ENCODE results near the gene PLRG1.

The PLRG1 gene

GRCh38 chr4:154497889-154498288, 52.3 kb downstream of the PLRG1 start:
- no peaks in the 10 kb centered on the region for H4K20me1 ChIP-seq (ENCODE audit: insufficient read depth, low read length)
- H3K9ac ChIP-seq (ENCODE audit: low read length) = no peak overlapping the region
- H3K9me3 ChIP-seq (ENCODE audit: low read length) = no peaks in the 10 kb centered on the region
- H3K79me2 ChIP-seq (ENCODE audit: insufficient read depth, low read length) = no peaks in the 10 kb centered on the region
- TF ChIP-seq EZH2 (IDR thresholded peaks at IDR 0.05; ENCODE audit: borderline replicate concordance, low read length) (no peak), CTCF (IDR thresholded peaks at IDR 0.05; ENCODE audit: low read length) (no peak)
- no peaks in the 10 kb centered on the region for H3K9me2 ChIP-seq (ENCODE audit: low read depth, low read length)
- H3K27ac ChIP-seq (ENCODE audit: low read depth, low read length, poor library complexity, severe bottlenecking) = no peak overlapping the region
- H3K4me2 ChIP-seq (ENCODE audit: low read length) = no peak overlapping the region
- H3K27me3 ChIP-seq (ENCODE audit: insufficient read depth, low read length) = no peaks in the 10 kb centered on the region
- H3K4me1 ChIP-seq (ENCODE audit: insufficient read depth, low read length, severe bottlenecking) = no peaks in the 10 kb centered on the region
- H3K4me3 ChIP-seq (ENCODE audit: low read depth, low read length, poor library complexity, severe bottlenecking) = no peak overlapping the region
- H3K36me3 ChIP-seq (ENCODE audit: insufficient read depth, low read length) = no peaks in the 10 kb centered on the region
- no peak overlapping the region for H2AFZ ChIP-seq (ENCODE audit: low read length)
- no peaks in the 10 kb centered on the region for H3F3A ChIP-seq (ENCODE audit: insufficient read depth, low read length)

GRCh38 chr4:154495867-154496266, 54.3 kb downstream of the PLRG1 start:
- H3K9ac ChIP-seq (ENCODE audit: low read length) = no peak overlapping the region
- no peaks in the 10 kb centered on the region for H3K36me3 ChIP-seq (ENCODE audit: insufficient read depth, low read length)
- H3K4me3 ChIP-seq (ENCODE audit: low read depth, low read length, poor library complexity, severe bottlenecking) = no peak overlapping the region
- no peaks in the 10 kb centered on the region for H3F3A ChIP-seq (ENCODE audit: insufficient read depth, low read length)
- H3K9me2 ChIP-seq (ENCODE audit: low read depth, low read length) = no peaks in the 10 kb centered on the region
- TF ChIP-seq EZH2 (IDR thresholded peaks at IDR 0.05; ENCODE audit: borderline replicate concordance, low read length) = no peak
- no peak for TF ChIP-seq CTCF (IDR thresholded peaks at IDR 0.05; ENCODE audit: low read length)
- H3K27me3 ChIP-seq (ENCODE audit: insufficient read depth, low read length) = no peaks in the 10 kb centered on the region
- no peak overlapping the region for H3K4me2 ChIP-seq (ENCODE audit: low read length)
- no peaks in the 10 kb centered on the region for H3K4me1 ChIP-seq (ENCODE audit: insufficient read depth, low read length, severe bottlenecking)
- H2AFZ ChIP-seq (ENCODE audit: low read length) = no peak overlapping the region
- no peak overlapping the region for H3K27ac ChIP-seq (ENCODE audit: low read depth, low read length, poor library complexity, severe bottlenecking)
- no peaks in the 10 kb centered on the region for H3K79me2 ChIP-seq (ENCODE audit: insufficient read depth, low read length)
- no peaks in the 10 kb centered on the region for H4K20me1 ChIP-seq (ENCODE audit: insufficient read depth, low read length)
- no peaks in the 10 kb centered on the region for H3K9me3 ChIP-seq (ENCODE audit: low read length)

GRCh38 chr4:154492288-154492687, 57.9 kb downstream of the PLRG1 start:
- TF ChIP-seq CTCF (IDR thresholded peaks at IDR 0.05; ENCODE audit: low read length) (no peak), EZH2 (IDR thresholded peaks at IDR 0.05; ENCODE audit: borderline replicate concordance, low read length) (no peak)
- no peaks in the 10 kb centered on the region for H3K36me3 ChIP-seq (ENCODE audit: insufficient read depth, low read length)
- no peaks in the 10 kb centered on the region for H3F3A ChIP-seq (ENCODE audit: insufficient read depth, low read length)
- no peak overlapping the region for H3K9ac ChIP-seq (ENCODE audit: low read length)
- H3K9me3 ChIP-seq (ENCODE audit: low read length) = no peaks in the 10 kb centered on the region
- H3K27ac ChIP-seq (ENCODE audit: low read depth, low read length, poor library complexity, severe bottlenecking) = no peak overlapping the region
- no peaks in the 10 kb centered on the region for H3K27me3 ChIP-seq (ENCODE audit: insufficient read depth, low read length)
- H4K20me1 ChIP-seq (ENCODE audit: insufficient read depth, low read length) = no peaks in the 10 kb centered on the region
- H3K79me2 ChIP-seq (ENCODE audit: insufficient read depth, low read length) = no peaks in the 10 kb centered on the region
- no peak overlapping the region for H3K4me3 ChIP-seq (ENCODE audit: low read depth, low read length, poor library complexity, severe bottlenecking)
- H3K9me2 ChIP-seq (ENCODE audit: low read depth, low read length) = no peaks in the 10 kb centered on the region
- H3K4me2 ChIP-seq (ENCODE audit: low read length) = no peak overlapping the region
- no peaks in the 10 kb centered on the region for H3K4me1 ChIP-seq (ENCODE audit: insufficient read depth, low read length, severe bottlenecking)
- no peak overlapping the region for H2AFZ ChIP-seq (ENCODE audit: low read length)

All from OCI-LY1 (cell line).